GM12878 (cell line): ENCODE measurements around the gene NFYC. TPM values are rescaled to one million over a fixed set of nuclear protein-coding genes. Genes with fewer than 3 reads are reported as not detected.

Source experiments
- ATAC-seq: fragments of 200-7000 bp; cut with Tn5 transposase; 3 replicates; pipeline ENCODE4 v1.9.1; 2020; ENCODE audit warnings: mild to moderate bottlenecking, moderate library complexity
- BruUV-seq: library from RNA; stranded (reverse); fragments of 400-500 nt; replicated peaks from 2 replicates; lab custom pipeline; 2021; lab: Mats Ljungman, UMichigan
- CTCF ChIA-PET: fragments of 300-600 bp; sonication (Branson Sonifier 250); formaldehyde crosslinking; extraction: SDS; loops from one replicate; lab custom pipeline; 2021; ENCODE audit warnings: inconsistent platforms; lab: Yijun Ruan, JAX
- POLR2A ChIA-PET: fragments of 350-600 bp; formaldehyde crosslinking; extraction: SDS; loops from one replicate; lab custom pipeline; 2021; ENCODE audit warnings: inconsistent platforms; lab: Charles Lee
- RAD21 ChIA-PET: fragments of 300-600 bp; sonication (Branson Sonifier 250); formaldehyde crosslinking; loops from one replicate; lab custom pipeline; 2023; ENCODE audit warnings: antibody characterized with exemption; ENCODE audit not compliant: unreplicated experiment; lab: Charles Lee
- SMC1A ChIA-PET: fragments of 300-600 bp; sonication (Branson Sonifier 250); formaldehyde crosslinking; loops from one replicate; lab custom pipeline; 2023; ENCODE audit not compliant: unreplicated experiment, uncharacterized antibody; lab: Charles Lee
- DNase-seq: peaks from one replicate; pipeline ENCODE4 v3.0.0-alpha.2; 2011; ENCODE audit warnings: low read depth, low spot score
- FAIRE-seq: peaks from 3 replicates; lab custom pipeline; 2011; peaks lifted over from hg19 to GRCh38; lab: Jason Lieb, UNC
- H2AFZ ChIP-seq: 2 replicates; pipeline ENCODE4 v1.6.0; 2011; ENCODE audit warnings: low read depth, low read length, control low read depth; ENCODE audit not compliant: control insufficient read depth
- H3K27ac ChIP-seq: 2 replicates; pipeline ENCODE4 v1.5.1; 2011; ENCODE audit warnings: control low read depth; ENCODE audit not compliant: control insufficient read depth, insufficient read depth
- H3K27me3 ChIP-seq, 2 experiments: replicated peaks in 1 of 2; 2 replicates each; pipeline versions ENCODE4 v1.6.0 to v1.6.1; 2011; ENCODE audit warnings: low read length in 1 of 2; ENCODE audit not compliant: control insufficient read depth in 2 of 2, insufficient read depth in 2 of 2
- H3K36me3 ChIP-seq, 2 experiments: 2 replicates each; pipeline ENCODE4 v1.5.1; 2011; ENCODE audit warnings: low read length in 1 of 2; ENCODE audit not compliant: control insufficient read depth in 2 of 2, insufficient read depth in 2 of 2
- H3K4me1 ChIP-seq: 2 replicates; pipeline ENCODE4 v1.6.1; 2011; ENCODE audit warnings: mild to moderate bottlenecking, low read length, moderate library complexity, mixed read lengths; ENCODE audit not compliant: control insufficient read depth, insufficient read depth
- H3K4me2 ChIP-seq: 2 replicates; pipeline ENCODE4 v1.6.0; 2011; ENCODE audit warnings: control low read depth; ENCODE audit not compliant: control insufficient read depth, insufficient read depth
- H3K4me3 ChIP-seq: fragments of 200-600 bp; sonication (generic); 2 replicates; pipeline ENCODE4 v1.5.1; 2016
- H3K79me2 ChIP-seq: 2 replicates; pipeline ENCODE4 v1.6.0; 2011; ENCODE audit warnings: low read length; ENCODE audit not compliant: control insufficient read depth, insufficient read depth
- H3K9ac ChIP-seq: 2 replicates; pipeline ENCODE4 v1.8.0; 2011; ENCODE audit warnings: low read length, control low read depth, mixed read lengths; ENCODE audit not compliant: control insufficient read depth, insufficient read depth
- H3K9me3 ChIP-seq: replicated peaks from 3 replicates; pipeline ENCODE4 v1.5.1; 2011; ENCODE audit warnings: mild to moderate bottlenecking, low read length; ENCODE audit not compliant: control insufficient read depth, insufficient read depth
- H4K20me1 ChIP-seq: 2 replicates; pipeline ENCODE4 v1.6.0; 2011; ENCODE audit not compliant: control insufficient read depth, insufficient read depth
- CHD1 ChIP-seq: IDR thresholded peaks from 2 replicates; pipeline ENCODE4 v1.6.1; 2012; ENCODE audit warnings: low read depth, low read length, improper control_type of control experiment
- EGR1 ChIP-seq, 2 experiments: IDR thresholded peaks; 1 replicate in 1 of 2; 2 replicates in 1 of 2; pipeline ENCODE4 v1.6.1; 2011 to 2012; ENCODE audit warnings: low read depth in 2 of 2, low read length in 2 of 2, borderline replicate concordance in 1 of 2, mild to moderate bottlenecking in 1 of 2, moderate library complexity in 1 of 2
- KAT2A ChIP-seq: conservative IDR thresholded peaks from 2 replicates; pipeline ENCODE4 v1.6.1; 2011; ENCODE audit warnings: low read depth, low read length; ENCODE audit not compliant: control insufficient read depth
- POLR2A ChIP-seq: IDR thresholded peaks from 2 replicates; pipeline ENCODE4 v1.6.1; 2011; ENCODE audit warnings: low read depth, mild to moderate bottlenecking, low read length
- SPI1 ChIP-seq: IDR thresholded peaks from 2 replicates; pipeline ENCODE4 v1.6.1; 2011; ENCODE audit warnings: low read depth, mild to moderate bottlenecking, low read length, moderate library complexity, borderline replicate concordance; ENCODE audit not compliant: insufficient read depth
- TARDBP ChIP-seq: IDR thresholded peaks from 2 replicates; pipeline ENCODE4 v1.6.1; 2016; ENCODE audit warnings: borderline replicate concordance
- WGBS: methylation state at CpG from one replicate; pipeline ENCODE4 v1.1.6; 2016; ENCODE audit warnings: low lambda C conversion rate; ENCODE audit not compliant: insufficient replicate concordance, insufficient coverage; ENCODE audit errors: missing lambda C conversion rate; 5-methylcytosine and 5-hydroxymethylcytosine counted together
- in situ Hi-C: fragments of 300-500 bp; cut with MboI; formaldehyde crosslinking; loops from 9 replicates; pipeline ENCODE4 v1.14.3; 2018; ENCODE audit warnings: mixed read lengths
- intact Hi-C: fragments of 100-400 bp; cut with micrococcal nuclease; formaldehyde crosslinking; loops from one replicate; pipeline ENCODE4 v1.14.2; 2022; ENCODE audit not compliant: unreplicated experiment
- polyA plus RNA-seq, 11 experiments: library from polyadenylated mRNA; depleted of rRNA in 4 of 11; unstranded in 6 of 11; stranded (reverse) in 5 of 11; fragments of >200 nt; fragmentation: Nextera tagmentation in 4 of 11; fragmentation: Illumina TruSeq in 1 of 11; extraction: Ambion mirVana in 4 of 11; extraction: Trizol in 1 of 11; gene quantifications; 1 replicate in 1 of 11; 2 replicates in 10 of 11; pipeline versions ENCODE4 v1.2.1 to v1.2.3, GENCODE V29; 2011 to 2016; ENCODE audit warnings: inconsistent platforms in 2 of 11, missing spikeins in 2 of 11, low read depth in 1 of 11
- total RNA-seq, 4 experiments: library from RNA; depleted of rRNA in 3 of 4; stranded (reverse); fragments of >200 nt in 3 of 4; fragmentation: Illumina TruSeq in 1 of 4; extraction: Trizol in 1 of 4; gene quantifications; 2 replicates each; pipeline versions ENCODE4 v1.2.1 to v1.2.3, GENCODE V29; 2013 to 2021

NFYC gene
- total and polyA plus RNA-seq, 10 of the 15 experiments (the other 5 are each of a cell fraction or from before 2014, with no cell fraction given): 4.3 to 84.2 (median 58.3) TPM

GRCh38 chr1:40797668-40798010 is 106.1 kb downstream of the NFYC start (continued):
- no peak for TF ChIP-seq KAT2A
- TF ChIP-seq POLR2A: no peak
- no peak for TF ChIP-seq EGR1 (IDR thresholded peaks at IDR 0.05; ENCODE audit: borderline replicate concordance in 1 of 2, low read depth in 2 of 2, low read length in 2 of 2)
- TF ChIP-seq CHD1: no peak
- TF ChIP-seq, all 136 proteins: peak for 0

- peaks cover 45% of the 10 kb centered on the region for H3K4me1 ChIP-seq
- H2AFZ ChIP-seq: no peak overlapping the region
- ChIA-PET SMC1A (interaction anchor here (2.1 kb wide), 1 partner anchor 24 kb away, joined by 7 read pairs; no protein-coding TSS in a partner anchor), CTCF (interaction anchor here (1.0 to 2.8 kb wide), 5 partner anchors 9 to 153 kb away, joined by 3 to 11 read pairs (median 8); no protein-coding TSS in a partner anchor), POLR2A (no interaction called here), RAD21 (interaction anchor here (1.6 kb wide), 1 partner anchor 107 kb away, joined by 3 read pairs; the partner anchor contains the start of gene NFYC)
- no peaks in the 10 kb centered on the region for H3K36me3 ChIP-seq
- 59% methylated on average over 8 of the region's 8 CpGs for WGBS
- ATAC-seq: no peak
- no peak overlapping the region for H3K4me2 ChIP-seq
- TF ChIP-seq SPI1: peak; percentile 45; the same call in 1 of the 2 replicates
- TF ChIP-seq TARDBP: no peak
- H3K9ac ChIP-seq: no peak overlapping the region
- no peak overlapping the region for H3K27ac ChIP-seq
- no peaks in the 10 kb centered on the region for H3K27me3 ChIP-seq
- no peak for FAIRE-seq
- in situ Hi-C loops (no loop called here), intact Hi-C loops (no loop called here)
- no TSS peak for BruUV-seq
- H3K9me3 ChIP-seq: no peaks in the 10 kb centered on the region
- H3K79me2 ChIP-seq: no peaks in the 10 kb centered on the region
- no peak overlapping the region for H3K4me3 ChIP-seq
- no peaks in the 10 kb centered on the region for H4K20me1 ChIP-seq
- DNase-seq: no peak
Observed at GRCh38 chr1:40798366-40799281, 107.1 kb downstream of the NFYC start.
